ENCODE results near the gene CYP2A6. TPM values are rescaled to one million over a fixed set of nuclear protein-coding genes. Genes with fewer than 3 reads are reported as not detected.
"Not testable (repeated sequence)": the region's sequence is repeated elsewhere in the genome, so short reads cannot be mapped to it uniquely, and the experiment has no call there.

Gene CYP2A6
- total RNA-seq, 1 experiment from 2014 or later: 0.28 TPM

DNA sequence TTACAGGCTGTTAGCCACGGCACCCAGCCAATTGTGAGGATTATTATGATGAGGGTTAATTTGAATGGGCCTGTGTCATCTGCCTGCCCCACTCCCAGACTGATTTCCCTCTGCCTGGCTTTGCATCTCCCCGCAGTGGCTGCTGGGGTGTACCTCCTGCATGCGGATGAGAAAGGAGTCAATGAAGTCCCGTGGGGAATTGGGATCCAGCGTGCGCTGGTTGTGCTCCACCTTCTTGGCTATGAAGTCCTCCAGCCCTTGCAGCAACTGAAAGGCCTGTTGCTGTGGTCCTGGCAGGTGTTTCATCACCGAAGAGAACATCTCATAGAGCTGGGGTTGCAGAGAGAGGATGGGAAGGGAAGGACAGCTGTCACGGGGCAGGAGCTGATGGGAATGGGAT is 3.5 kb downstream of the CYP2A6 start:
- not testable (repeated sequence) for H3K4me3 Mint-ChIP-seq; H2BK20ac ChIP-seq (ENCODE audit: low read depth, low read length, poor library complexity, severe bottlenecking); H2BK12ac ChIP-seq (ENCODE audit: insufficient read length, low read depth, low read length); H4K20me1 ChIP-seq (ENCODE audit: control insufficient read depth, insufficient read depth, insufficient read length); H3K23ac ChIP-seq (ENCODE audit: insufficient read length, low read depth, low read length); H2BK120ac ChIP-seq (ENCODE audit: low read depth, low read length, poor library complexity, severe bottlenecking); H3K4me1 ChIP-seq (ENCODE audit: insufficient read depth, low read length); H2BK15ac ChIP-seq (ENCODE audit: low read depth, low read length); H2AFZ ChIP-seq (ENCODE audit: low read length); H3K9ac ChIP-seq (ENCODE audit: extremely low read depth, insufficient read length, low read length); H3K56ac ChIP-seq (ENCODE audit: insufficient read length, low read depth, low read length); H3K79me2 ChIP-seq (ENCODE audit: insufficient read depth, low read length); H4K91ac ChIP-seq (ENCODE audit: insufficient read length, low read depth, low read length); H3K14ac ChIP-seq (ENCODE audit: insufficient read depth, low read length); H3K79me1 ChIP-seq (ENCODE audit: insufficient read depth, low read depth, low read length, poor library complexity, severe bottlenecking); H2AK5ac ChIP-seq (ENCODE audit: insufficient read length, low read length); H3K27ac Mint-ChIP-seq; H3K36me3 Mint-ChIP-seq (ENCODE audit: insufficient read depth in 1 of 3, low read depth in 3 of 3); H3T11ph ChIP-seq (ENCODE audit: low read length); H3K4ac ChIP-seq (ENCODE audit: low read depth, low read length); H3K4me2 ChIP-seq (ENCODE audit: insufficient read depth, insufficient read length, low read length); H3K9me3 Mint-ChIP-seq; H4K8ac ChIP-seq (replicated peaks; ENCODE audit: insufficient read length, low read depth, low read length); H4K5ac ChIP-seq (ENCODE audit: insufficient read length, low read depth, low read length); DNase-seq; H3K27ac ChIP-seq (ENCODE audit: insufficient read length, low read depth, low read length); H3K18ac ChIP-seq (ENCODE audit: insufficient read length, low read depth, low read length); H3K27me3 ChIP-seq (ENCODE audit: insufficient read depth, low read length); H3K23me2 ChIP-seq (ENCODE audit: insufficient read length, low read depth, low read length, poor library complexity, severe bottlenecking); H3K9me3 ChIP-seq (ENCODE audit: control insufficient read depth, low read depth, low read length); H2BK5ac ChIP-seq (ENCODE audit: insufficient read length, low read length)
- peaks cover 78% of the 10 kb centered on the region for H3K27me3 Mint-ChIP-seq (ENCODE audit: low read depth)
- peaks cover 16 to 30% of the 10 kb centered on the region in 2 experiments for H3K4me1 Mint-ChIP-seq
- no CpG with 5 or more reads among the region's 8 CpGs for WGBS (ENCODE audit: extremely low coverage, insufficient read length, low lambda C conversion rate)

DNA sequence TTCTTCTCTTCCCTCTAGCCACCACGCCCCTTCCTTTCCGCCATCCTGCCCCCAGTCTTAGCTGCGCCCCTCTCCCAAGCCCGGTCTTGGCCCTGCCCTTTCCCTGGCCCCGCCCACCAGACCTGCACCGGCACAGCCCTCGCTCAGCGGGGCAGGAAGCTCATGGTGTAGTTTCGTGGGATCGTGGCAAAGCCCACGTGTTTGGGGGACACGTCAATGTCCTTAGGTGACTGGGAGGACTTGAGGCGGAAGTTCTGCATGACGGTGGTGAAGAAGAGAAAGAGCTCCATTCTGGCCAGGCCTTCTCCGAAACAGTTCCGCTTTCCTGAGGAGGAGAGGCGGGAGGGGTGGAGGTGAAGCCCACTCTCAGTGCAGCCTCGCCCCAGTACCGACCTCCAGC is 6.6 kb downstream of the CYP2A6 start:
- not testable (repeated sequence) for H3K27ac Mint-ChIP-seq; H4K5ac ChIP-seq (ENCODE audit: insufficient read length, low read depth, low read length); H2BK5ac ChIP-seq (ENCODE audit: insufficient read length, low read length); H3K9me3 ChIP-seq (ENCODE audit: control insufficient read depth, low read depth, low read length); H3T11ph ChIP-seq (ENCODE audit: low read length); H3K23ac ChIP-seq (ENCODE audit: insufficient read length, low read depth, low read length); H3K27ac ChIP-seq (ENCODE audit: insufficient read length, low read depth, low read length); H2BK120ac ChIP-seq (ENCODE audit: low read depth, low read length, poor library complexity, severe bottlenecking); H3K9me3 Mint-ChIP-seq; H3K4me1 ChIP-seq (ENCODE audit: insufficient read depth, low read length); H4K8ac ChIP-seq (replicated peaks; ENCODE audit: insufficient read length, low read depth, low read length); H4K91ac ChIP-seq (ENCODE audit: insufficient read length, low read depth, low read length); H3K18ac ChIP-seq (ENCODE audit: insufficient read length, low read depth, low read length); H4K20me1 ChIP-seq (ENCODE audit: control insufficient read depth, insufficient read depth, insufficient read length); H2BK15ac ChIP-seq (ENCODE audit: low read depth, low read length); H3K14ac ChIP-seq (ENCODE audit: insufficient read depth, low read length); H3K79me2 ChIP-seq (ENCODE audit: insufficient read depth, low read length); H3K56ac ChIP-seq (ENCODE audit: insufficient read length, low read depth, low read length); H2BK20ac ChIP-seq (ENCODE audit: low read depth, low read length, poor library complexity, severe bottlenecking); H3K36me3 Mint-ChIP-seq (ENCODE audit: insufficient read depth in 1 of 3, low read depth in 3 of 3); H2AFZ ChIP-seq (ENCODE audit: low read length); H3K27me3 ChIP-seq (ENCODE audit: insufficient read depth, low read length); H3K79me1 ChIP-seq (ENCODE audit: insufficient read depth, low read depth, low read length, poor library complexity, severe bottlenecking); H2AK5ac ChIP-seq (ENCODE audit: insufficient read length, low read length); H3K23me2 ChIP-seq (ENCODE audit: insufficient read length, low read depth, low read length, poor library complexity, severe bottlenecking); H2BK12ac ChIP-seq (ENCODE audit: insufficient read length, low read depth, low read length); H3K4ac ChIP-seq (ENCODE audit: low read depth, low read length); H3K9ac ChIP-seq (ENCODE audit: extremely low read depth, insufficient read length, low read length)
- peaks cover 64% of the 10 kb centered on the region for H3K27me3 Mint-ChIP-seq (ENCODE audit: low read depth)
- H3K4me3 Mint-ChIP-seq: peak overlapping the region; percentile 64 to 73; a peak in 4 of 5 replicates
- peak overlapping the region; percentile 54 for H3K4me2 ChIP-seq (ENCODE audit: insufficient read depth, insufficient read length, low read length)
- no CpG with 5 or more reads among the region's 19 CpGs for WGBS (ENCODE audit: extremely low coverage, insufficient read length, low lambda C conversion rate)
- H3K4me1 Mint-ChIP-seq: peaks cover 16 to 24% of the 10 kb centered on the region in 2 experiments
- DNase-seq: peak; percentile 79
